ENCODE measurements around the gene SELENOF.

DNA sequence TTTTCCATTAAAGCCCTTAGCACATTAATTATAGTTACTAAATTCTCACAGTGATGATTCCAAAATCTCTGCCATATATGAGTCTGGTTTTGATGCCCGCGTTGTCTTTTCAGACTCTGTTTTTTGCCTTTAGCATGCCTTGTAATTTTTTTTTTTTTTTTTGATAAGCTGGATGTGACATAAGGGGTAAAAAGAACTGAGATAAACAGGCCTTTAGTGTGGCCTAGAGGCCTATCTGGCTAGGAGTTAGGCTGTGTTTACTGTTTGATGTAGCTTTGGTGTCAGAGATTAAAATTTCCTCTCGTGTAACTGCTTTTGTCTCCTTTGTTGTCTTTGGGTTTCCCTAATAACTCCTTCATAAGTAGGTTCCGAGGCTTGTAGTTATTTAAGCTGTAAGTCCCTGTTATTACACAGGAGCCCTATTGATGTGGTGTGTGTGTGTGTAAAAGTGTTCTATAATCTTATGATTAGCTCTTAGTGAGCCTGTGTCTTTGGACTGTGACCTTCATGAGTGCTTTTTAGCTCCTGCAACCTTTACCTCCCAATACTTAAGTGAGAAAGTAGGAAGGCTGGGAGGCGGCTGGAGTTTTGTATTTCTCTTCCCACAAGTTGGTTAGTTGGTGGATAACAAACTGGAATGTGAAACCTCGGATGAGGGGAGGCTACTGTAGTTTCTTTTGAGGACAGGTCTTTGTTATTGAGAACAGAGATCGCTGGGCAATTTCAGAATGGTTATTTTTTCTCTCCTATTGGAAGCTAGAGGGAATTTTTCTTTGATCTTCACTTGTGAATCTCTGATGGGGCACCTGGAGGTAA, 19.8 kb upstream of the SELENOF start:
- TF ChIP-seq, protein P1, sequence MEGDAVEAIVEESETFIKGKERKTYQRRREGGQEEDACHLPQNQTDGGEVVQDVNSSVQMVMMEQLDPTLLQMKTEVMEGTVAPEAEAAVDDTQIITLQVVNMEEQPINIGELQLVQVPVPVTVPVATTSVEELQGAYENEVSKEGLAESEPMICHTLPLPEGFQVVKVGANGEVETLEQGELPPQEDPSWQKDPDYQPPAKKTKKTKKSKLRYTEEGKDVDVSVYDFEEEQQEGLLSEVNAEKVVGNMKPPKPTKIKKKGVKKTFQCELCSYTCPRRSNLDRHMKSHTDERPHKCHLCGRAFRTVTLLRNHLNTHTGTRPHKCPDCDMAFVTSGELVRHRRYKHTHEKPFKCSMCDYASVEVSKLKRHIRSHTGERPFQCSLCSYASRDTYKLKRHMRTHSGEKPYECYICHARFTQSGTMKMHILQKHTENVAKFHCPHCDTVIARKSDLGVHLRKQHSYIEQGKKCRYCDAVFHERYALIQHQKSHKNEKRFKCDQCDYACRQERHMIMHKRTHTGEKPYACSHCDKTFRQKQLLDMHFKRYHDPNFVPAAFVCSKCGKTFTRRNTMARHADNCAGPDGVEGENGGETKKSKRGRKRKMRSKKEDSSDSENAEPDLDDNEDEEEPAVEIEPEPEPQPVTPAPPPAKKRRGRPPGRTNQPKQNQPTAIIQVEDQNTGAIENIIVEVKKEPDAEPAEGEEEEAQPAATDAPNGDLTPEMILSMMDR (IDR thresholded peaks at IDR 0.05), result no peak
- no peak for TF ChIP-seq POLR2A (IDR thresholded peaks at IDR 0.05)
